ENCODE data around the gene MACF1. TPM values are rescaled to one million over a fixed set of nuclear protein-coding genes. Genes with fewer than 3 reads are reported as not detected.
"Not testable (repeated sequence)": the region's sequence is repeated elsewhere in the genome, so short reads cannot be mapped to it uniquely, and the experiment has no call there.

MACF1 gene
- 431 TPM for total RNA-seq
- polyA plus RNA-seq = 10 to 100 TPM; 21.8 to 26.9 (median 24.7) TPM

DNA sequence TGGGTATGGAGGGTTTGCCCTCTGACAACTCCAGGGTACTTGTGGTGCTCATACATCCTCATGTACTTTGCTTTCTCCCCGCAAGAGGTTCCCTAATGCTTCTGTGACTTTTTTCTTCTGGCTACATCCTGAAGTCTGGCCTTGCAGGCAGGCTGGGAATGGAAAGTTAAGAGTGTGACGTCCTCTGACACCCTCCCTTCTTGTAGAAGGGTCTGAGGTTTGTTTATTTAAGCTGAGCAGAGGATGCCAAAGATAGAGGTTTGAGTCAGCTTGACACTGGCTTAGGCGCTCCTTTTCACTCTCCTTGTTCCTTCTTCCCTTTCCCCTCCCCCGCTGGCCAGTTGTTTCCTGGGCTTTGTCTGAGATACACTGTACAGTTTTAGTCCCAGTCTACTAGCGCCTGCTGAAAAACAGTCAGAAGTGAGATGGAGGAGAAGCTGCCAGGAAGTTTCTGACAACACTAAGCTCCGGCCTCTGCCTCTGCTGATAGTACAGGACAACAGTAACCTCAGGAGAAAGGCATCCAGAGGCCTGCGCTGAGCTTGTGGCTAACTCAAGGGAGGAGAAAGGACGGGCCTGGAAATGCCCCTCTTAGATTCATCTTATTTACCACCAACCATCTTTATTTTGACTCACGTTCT, at the start of gene MACF1:
MACF1 (plus strand) TSS at position 255 of the 641 bp plus-strand sequence; CDS start at position 583, 328 bp downstream.
- H3K4me3 Mint-ChIP-seq = peak within 1 kb of the TSS; percentile 87 to 97 (median 92)
- H3K27me3 Mint-ChIP-seq = no peaks in the 10 kb centered on the region
- H3K9me3 Mint-ChIP-seq = peaks cover 0 to 3% (median 0%) of the 10 kb centered on the region in 7 donors
- peak within 1 kb of the TSS; percentile 89 to 99 (median 97) for H3K27ac Mint-ChIP-seq
- Histone ChIP-seq H3K27ac (ENCODE audit: insufficient read depth, low read length, poor library complexity, severe bottlenecking) (peak within 1 kb of the TSS; percentile 70), H3K27me3 (ENCODE audit: control insufficient read depth, insufficient read depth, low read length) (no peaks in the 10 kb centered on the region), H3K4me3 (ENCODE audit: low read depth, low read length) (peak within 1 kb of the TSS; percentile 93), H3K4me1 (ENCODE audit: control insufficient read depth, insufficient read depth, low read length, poor library complexity, severe bottlenecking) (peaks cover 34% of the 10 kb centered on the region), H3K36me3 (ENCODE audit: control insufficient read depth, insufficient read depth, low read length) (no peaks in the 10 kb centered on the region), H3K9me3 (ENCODE audit: control insufficient read depth in 2 of 2, low read length in 2 of 2) (no peaks in the 10 kb centered on the region)
- ATAC-seq (ENCODE audit: low read depth in 2 of 2) (peak; percentile 6 to 27), DNase-seq (peak in 1 of 3 donors; percentile 48)
- peaks cover 30 to 74% (median 45%) of the 10 kb centered on the region in 4 donors for H3K4me1 Mint-ChIP-seq
- peaks cover 18% of the 10 kb centered on the region for H3K36me3 Mint-ChIP-seq

DNA sequence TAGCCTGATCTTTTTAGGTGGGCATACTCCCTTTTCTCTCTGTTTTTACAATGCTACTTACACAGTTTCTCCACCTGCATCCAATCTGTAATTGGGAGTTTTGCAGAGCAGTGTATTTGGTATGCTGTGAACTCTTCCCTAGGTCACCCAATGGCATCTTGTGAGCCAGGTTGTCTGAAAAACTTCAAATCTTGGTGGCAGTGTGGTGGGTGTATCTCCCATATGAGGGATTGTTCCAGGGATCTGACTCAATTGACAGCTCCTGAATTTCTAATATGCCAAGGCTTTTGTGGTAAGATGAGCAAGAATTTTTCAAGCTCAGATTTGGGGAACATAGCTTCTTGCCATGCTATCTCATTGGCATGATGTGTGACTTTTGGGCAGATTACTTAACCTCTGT, 47.2 kb upstream of the MACF1 start:
- Histone ChIP-seq H3K36me3 (ENCODE audit: control insufficient read depth, insufficient read depth, low read length) (no peaks in the 10 kb centered on the region), H3K4me1 (ENCODE audit: control insufficient read depth, insufficient read depth, low read length, poor library complexity, severe bottlenecking) (no peaks in the 10 kb centered on the region), H3K27ac (ENCODE audit: insufficient read depth, low read length, poor library complexity, severe bottlenecking) (no peak overlapping the region), H3K27me3 (ENCODE audit: control insufficient read depth, insufficient read depth, low read length) (peaks cover 4% of the 10 kb centered on the region), H3K4me3 (ENCODE audit: low read depth, low read length) (no peak overlapping the region), H3K9me3 (ENCODE audit: control insufficient read depth in 2 of 2, low read length in 2 of 2) (no peaks in the 10 kb centered on the region)
- H3K36me3 Mint-ChIP-seq = no peaks in the 10 kb centered on the region
- H3K27me3 Mint-ChIP-seq = no peaks in the 10 kb centered on the region
- peaks cover 0 to 4% (median 0%) of the 10 kb centered on the region in 4 donors for H3K4me1 Mint-ChIP-seq
- no peak overlapping the region for H3K27ac Mint-ChIP-seq
- DNase-seq (no peak), ATAC-seq (ENCODE audit: low read depth in 2 of 2) (no peak)
- no peak overlapping the region for H3K4me3 Mint-ChIP-seq
- no peaks in the 10 kb centered on the region for H3K9me3 Mint-ChIP-seq

GRCh38 chr1:39158327-39159086, 46.0 kb upstream of the MACF1 start:
- H3K9me3 ChIP-seq (ENCODE audit: control insufficient read depth in 2 of 2, low read length in 2 of 2) = no peaks in the 10 kb centered on the region
- Mint-ChIP-seq H3K27me3 (no peaks in the 10 kb centered on the region), H3K27ac (no peak overlapping the region), H3K36me3 (no peaks in the 10 kb centered on the region), H3K4me3 (no peak overlapping the region), H3K9me3 (no peaks in the 10 kb centered on the region), H3K4me1 (peaks cover 0 to 4% (median 0%) of the 10 kb centered on the region in 4 donors)
- H3K27ac ChIP-seq (ENCODE audit: insufficient read depth, low read length, poor library complexity, severe bottlenecking) = no peak overlapping the region
- no peak for DNase-seq
- no peaks in the 10 kb centered on the region for H3K4me1 ChIP-seq (ENCODE audit: control insufficient read depth, insufficient read depth, low read length, poor library complexity, severe bottlenecking)
- ATAC-seq (ENCODE audit: low read depth in 2 of 2) = no peak
- H3K4me3 ChIP-seq (ENCODE audit: low read depth, low read length) = no peak overlapping the region
- H3K36me3 ChIP-seq (ENCODE audit: control insufficient read depth, insufficient read depth, low read length) = no peaks in the 10 kb centered on the region
- peaks cover 4% of the 10 kb centered on the region for H3K27me3 ChIP-seq (ENCODE audit: control insufficient read depth, insufficient read depth, low read length)

- H3K27me3 ChIP-seq (ENCODE audit: control insufficient read depth, insufficient read depth, low read length) = peaks cover 4% of the 10 kb centered on the region
- ATAC-seq (ENCODE audit: low read depth in 2 of 2) = no peak
- Mint-ChIP-seq H3K27me3 (no peaks in the 10 kb centered on the region), H3K36me3 (no peaks in the 10 kb centered on the region), H3K27ac (peak overlapping the region in 1 of 3 donors; percentile 5), H3K9me3 (no peaks in the 10 kb centered on the region), H3K4me1 (peaks cover 0 to 4% (median 0%) of the 10 kb centered on the region in 4 donors), H3K4me3 (peak overlapping the region in 1 of 4 donors; percentile 28)
- H3K27ac ChIP-seq (ENCODE audit: insufficient read depth, low read length, poor library complexity, severe bottlenecking) = no peak overlapping the region
- no peaks in the 10 kb centered on the region for H3K9me3 ChIP-seq (ENCODE audit: control insufficient read depth in 2 of 2, low read length in 2 of 2)
- no peak overlapping the region for H3K4me3 ChIP-seq (ENCODE audit: low read depth, low read length)
- no peaks in the 10 kb centered on the region for H3K36me3 ChIP-seq (ENCODE audit: control insufficient read depth, insufficient read depth, low read length)
- DNase-seq = no peak
- H3K4me1 ChIP-seq (ENCODE audit: control insufficient read depth, insufficient read depth, low read length, poor library complexity, severe bottlenecking) = no peaks in the 10 kb centered on the region
Observed at GRCh38 chr1:39159224-39160036, 45.1 kb upstream of the MACF1 start.

- no peaks in the 10 kb centered on the region for H3K9me3 ChIP-seq (ENCODE audit: control insufficient read depth in 2 of 2, low read length in 2 of 2)
- Mint-ChIP-seq H3K4me3 (no peak overlapping the region), H3K9me3 (no peaks in the 10 kb centered on the region), H3K27ac (no peak overlapping the region), H3K4me1 (no peaks in the 10 kb centered on the region), H3K36me3 (no peaks in the 10 kb centered on the region), H3K27me3 (no peaks in the 10 kb centered on the region)
- H3K27ac ChIP-seq (ENCODE audit: insufficient read depth, low read length, poor library complexity, severe bottlenecking) = no peak overlapping the region
- no peaks in the 10 kb centered on the region for H3K4me1 ChIP-seq (ENCODE audit: control insufficient read depth, insufficient read depth, low read length, poor library complexity, severe bottlenecking)
- peaks cover 4% of the 10 kb centered on the region for H3K27me3 ChIP-seq (ENCODE audit: control insufficient read depth, insufficient read depth, low read length)
- DNase-seq (no peak), ATAC-seq (ENCODE audit: low read depth in 2 of 2) (no peak)
- no peak overlapping the region for H3K4me3 ChIP-seq (ENCODE audit: low read depth, low read length)
- no peaks in the 10 kb centered on the region for H3K36me3 ChIP-seq (ENCODE audit: control insufficient read depth, insufficient read depth, low read length)
Observed at GRCh38 chr1:39160703-39161102, 43.8 kb upstream of the MACF1 start.

DNA sequence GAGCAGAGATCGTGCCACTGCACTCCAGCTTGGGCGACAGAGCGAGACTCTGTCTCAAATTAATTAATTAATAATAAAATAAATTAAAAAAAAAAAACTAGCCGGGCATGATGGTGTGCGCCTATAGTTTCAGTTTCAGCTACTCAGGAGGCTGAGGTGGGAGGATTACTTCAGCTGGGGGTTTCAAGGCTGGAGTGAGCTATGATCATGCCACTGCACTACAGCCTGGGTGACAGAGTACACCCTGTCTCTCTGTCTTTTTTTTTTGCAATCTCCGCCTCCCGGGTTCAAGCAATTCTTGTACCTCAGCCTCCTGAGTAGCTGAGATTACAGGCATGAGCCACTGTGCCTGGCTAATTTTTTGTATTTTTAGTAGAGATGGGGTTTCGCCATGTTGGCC, 42.7 kb upstream of the MACF1 start:
- H3K27me3 Mint-ChIP-seq; H3K4me1 ChIP-seq (ENCODE audit: control insufficient read depth, insufficient read depth, low read length, poor library complexity, severe bottlenecking); H3K4me3 ChIP-seq (ENCODE audit: low read depth, low read length); H3K27me3 ChIP-seq (ENCODE audit: control insufficient read depth, insufficient read depth, low read length); H3K9me3 ChIP-seq (ENCODE audit: control insufficient read depth in 2 of 2, low read length in 2 of 2); H3K27ac ChIP-seq (ENCODE audit: insufficient read depth, low read length, poor library complexity, severe bottlenecking); H3K9me3 Mint-ChIP-seq; H3K27ac Mint-ChIP-seq; H3K4me1 Mint-ChIP-seq; ATAC-seq (ENCODE audit: low read depth in 2 of 2); H3K36me3 ChIP-seq (ENCODE audit: control insufficient read depth, insufficient read depth, low read length); DNase-seq; H3K4me3 Mint-ChIP-seq; H3K36me3 Mint-ChIP-seq: not testable (repeated sequence)

- Mint-ChIP-seq H3K27me3 (no peaks in the 10 kb centered on the region), H3K4me1 (no peaks in the 10 kb centered on the region), H3K36me3 (no peaks in the 10 kb centered on the region), H3K4me3 (no peak overlapping the region), H3K27ac (no peak overlapping the region), H3K9me3 (no peaks in the 10 kb centered on the region)
- H3K27me3 ChIP-seq (ENCODE audit: control insufficient read depth, insufficient read depth, low read length) = peaks cover 4% of the 10 kb centered on the region
- H3K4me1 ChIP-seq (ENCODE audit: control insufficient read depth, insufficient read depth, low read length, poor library complexity, severe bottlenecking) = no peaks in the 10 kb centered on the region
- no peaks in the 10 kb centered on the region for H3K9me3 ChIP-seq (ENCODE audit: control insufficient read depth in 2 of 2, low read length in 2 of 2)
- H3K4me3 ChIP-seq (ENCODE audit: low read depth, low read length) = no peak overlapping the region
- H3K27ac ChIP-seq (ENCODE audit: insufficient read depth, low read length, poor library complexity, severe bottlenecking) = no peak overlapping the region
- no peak for ATAC-seq (ENCODE audit: low read depth in 2 of 2)
- H3K36me3 ChIP-seq (ENCODE audit: control insufficient read depth, insufficient read depth, low read length) = no peaks in the 10 kb centered on the region
- no peak for DNase-seq
Observed at GRCh38 chr1:39163469-39163868, 41.0 kb upstream of the MACF1 start.

Measured in CD4-positive, CD25-positive, alpha-beta regulatory T cell (primary cell).